Measurements from ENCODE around the gene ENPP6. TPM values are rescaled to one million over a fixed set of nuclear protein-coding genes. Genes with fewer than 3 reads are reported as not detected.

ENPP6 gene
- polyA plus RNA-seq, 1 donor from 2014 or later, result not detected

GRCh38 chr4:184216515-184216914 is 1.2 kb downstream of the ENPP6 start:
- Histone ChIP-seq H3K27ac (ENCODE audit: low read length) (no peak overlapping the region), H3K79me2 (replicated peaks; ENCODE audit: insufficient read depth, low read length) (no peaks in the 10 kb centered on the region), H3K4me3 (ENCODE audit: low read length) (no peak overlapping the region), H3K36me3 (ENCODE audit: insufficient read depth, low read length) (no peaks in the 10 kb centered on the region), H4K20me1 (ENCODE audit: insufficient read depth) (no peaks in the 10 kb centered on the region), H3K4me2 (ENCODE audit: low read length) (no peak overlapping the region), H3K27me3 (ENCODE audit: insufficient read depth, low read depth, low read length) (no peaks in the 10 kb centered on the region), H3K9me2 (ENCODE audit: insufficient read depth, low read length) (no peaks in the 10 kb centered on the region), H3K9ac (ENCODE audit: low read length) (no peak overlapping the region), H3F3A (ENCODE audit: insufficient read depth, low read length, poor library complexity, severe bottlenecking) (no peaks in the 10 kb centered on the region), H2AFZ (ENCODE audit: low read depth, low read length) (no peak overlapping the region), H3K9me3 (ENCODE audit: low read length) (no peaks in the 10 kb centered on the region)
- TF ChIP-seq TAF1 (IDR thresholded peaks at IDR 0.05; ENCODE audit: low read depth), result no peak
- TF ChIP-seq, protein P1, sequence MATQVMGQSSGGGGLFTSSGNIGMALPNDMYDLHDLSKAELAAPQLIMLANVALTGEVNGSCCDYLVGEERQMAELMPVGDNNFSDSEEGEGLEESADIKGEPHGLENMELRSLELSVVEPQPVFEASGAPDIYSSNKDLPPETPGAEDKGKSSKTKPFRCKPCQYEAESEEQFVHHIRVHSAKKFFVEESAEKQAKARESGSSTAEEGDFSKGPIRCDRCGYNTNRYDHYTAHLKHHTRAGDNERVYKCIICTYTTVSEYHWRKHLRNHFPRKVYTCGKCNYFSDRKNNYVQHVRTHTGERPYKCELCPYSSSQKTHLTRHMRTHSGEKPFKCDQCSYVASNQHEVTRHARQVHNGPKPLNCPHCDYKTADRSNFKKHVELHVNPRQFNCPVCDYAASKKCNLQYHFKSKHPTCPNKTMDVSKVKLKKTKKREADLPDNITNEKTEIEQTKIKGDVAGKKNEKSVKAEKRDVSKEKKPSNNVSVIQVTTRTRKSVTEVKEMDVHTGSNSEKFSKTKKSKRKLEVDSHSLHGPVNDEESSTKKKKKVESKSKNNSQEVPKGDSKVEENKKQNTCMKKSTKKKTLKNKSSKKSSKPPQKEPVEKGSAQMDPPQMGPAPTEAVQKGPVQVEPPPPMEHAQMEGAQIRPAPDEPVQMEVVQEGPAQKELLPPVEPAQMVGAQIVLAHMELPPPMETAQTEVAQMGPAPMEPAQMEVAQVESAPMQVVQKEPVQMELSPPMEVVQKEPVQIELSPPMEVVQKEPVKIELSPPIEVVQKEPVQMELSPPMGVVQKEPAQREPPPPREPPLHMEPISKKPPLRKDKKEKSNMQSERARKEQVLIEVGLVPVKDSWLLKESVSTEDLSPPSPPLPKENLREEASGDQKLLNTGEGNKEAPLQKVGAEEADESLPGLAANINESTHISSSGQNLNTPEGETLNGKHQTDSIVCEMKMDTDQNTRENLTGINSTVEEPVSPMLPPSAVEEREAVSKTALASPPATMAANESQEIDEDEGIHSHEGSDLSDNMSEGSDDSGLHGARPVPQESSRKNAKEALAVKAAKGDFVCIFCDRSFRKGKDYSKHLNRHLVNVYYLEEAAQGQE (IDR thresholded peaks at IDR 0.05; ENCODE audit: borderline replicate concordance), result no peak
- no peak for TF ChIP-seq SMC3 (conservative IDR thresholded peaks at IDR 0.05; ENCODE audit: poor library complexity)
- no peak for TF ChIP-seq EZH2 (IDR thresholded peaks at IDR 0.05; ENCODE audit: borderline replicate concordance, insufficient read depth, low read length, poor library complexity, severe bottlenecking)
- no peak for TF ChIP-seq RAD21 (conservative IDR thresholded peaks at IDR 0.05)
- no peak for TF ChIP-seq MXI1 (conservative IDR thresholded peaks at IDR 0.05; ENCODE audit: poor library complexity, severe bottlenecking)
- no peak for TF ChIP-seq POLR2AphosphoS5 (IDR thresholded peaks at IDR 0.05)
- no peak for TF ChIP-seq CTCF (IDR thresholded peaks at IDR 0.05; ENCODE audit: poor library complexity, severe bottlenecking)
- no peak for TF ChIP-seq EP300 (conservative IDR thresholded peaks at IDR 0.05; ENCODE audit: poor library complexity, severe bottlenecking)

DNA sequence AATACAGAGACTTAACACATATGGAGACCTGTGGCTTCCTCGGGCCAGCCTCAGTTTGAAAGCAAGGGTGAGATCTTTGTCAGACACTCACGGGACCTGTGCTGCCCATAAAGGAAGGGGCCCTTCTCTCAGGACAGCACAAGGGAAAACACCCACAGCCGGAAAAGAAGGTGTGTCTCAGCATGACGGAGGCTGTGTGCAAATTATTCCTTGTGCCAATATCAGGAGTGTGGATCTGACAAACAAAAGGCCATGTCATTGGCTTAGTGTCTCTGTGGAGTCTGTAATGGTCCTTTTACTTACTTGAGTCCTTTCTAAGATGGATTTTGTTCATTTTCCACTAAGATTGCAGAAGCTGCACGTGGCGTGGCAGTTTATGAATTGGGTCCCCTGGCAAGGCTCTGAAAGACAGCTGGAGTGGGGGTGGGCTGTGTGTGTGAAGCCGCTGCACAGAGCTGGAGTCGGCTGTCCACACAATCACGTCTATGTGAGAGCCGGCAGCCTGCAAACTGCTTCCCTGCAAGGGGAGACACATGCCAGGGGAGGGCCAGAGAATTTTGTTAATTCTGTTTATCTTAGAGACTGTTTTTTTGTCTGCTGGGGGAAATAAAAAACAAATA is 1.9 kb downstream of the ENPP6 start:
- H4K20me1 ChIP-seq (ENCODE audit: insufficient read depth), result no peaks in the 10 kb centered on the region
- H3K9me3 ChIP-seq (ENCODE audit: low read length), result no peaks in the 10 kb centered on the region
- H3K4me3 ChIP-seq (ENCODE audit: low read length), result no peak overlapping the region
- no peaks in the 10 kb centered on the region for H3K9me2 ChIP-seq (ENCODE audit: insufficient read depth, low read length)
- no peaks in the 10 kb centered on the region for H3F3A ChIP-seq (ENCODE audit: insufficient read depth, low read length, poor library complexity, severe bottlenecking)
- no peak overlapping the region for H3K9ac ChIP-seq (ENCODE audit: low read length)
- H3K79me2 ChIP-seq (replicated peaks; ENCODE audit: insufficient read depth, low read length), result no peaks in the 10 kb centered on the region
- no peak overlapping the region for H3K4me2 ChIP-seq (ENCODE audit: low read length)
- no peak overlapping the region for H2AFZ ChIP-seq (ENCODE audit: low read depth, low read length)
- TF ChIP-seq POLR2AphosphoS5 (IDR thresholded peaks at IDR 0.05), result no peak
- TF ChIP-seq, protein P1 (IDR thresholded peaks at IDR 0.05; ENCODE audit: borderline replicate concordance), result no peak
- no peak for TF ChIP-seq CTCF (IDR thresholded peaks at IDR 0.05; ENCODE audit: poor library complexity, severe bottlenecking)
- no peak for TF ChIP-seq EZH2 (IDR thresholded peaks at IDR 0.05; ENCODE audit: borderline replicate concordance, insufficient read depth, low read length, poor library complexity, severe bottlenecking)
- no peak for TF ChIP-seq TAF1 (IDR thresholded peaks at IDR 0.05; ENCODE audit: low read depth)
- TF ChIP-seq EP300 (conservative IDR thresholded peaks at IDR 0.05; ENCODE audit: poor library complexity, severe bottlenecking), result no peak
- TF ChIP-seq SMC3 (conservative IDR thresholded peaks at IDR 0.05; ENCODE audit: poor library complexity), result no peak
- TF ChIP-seq RAD21 (conservative IDR thresholded peaks at IDR 0.05), result no peak
- TF ChIP-seq MXI1 (conservative IDR thresholded peaks at IDR 0.05; ENCODE audit: poor library complexity, severe bottlenecking), result no peak
- H3K27ac ChIP-seq (ENCODE audit: low read length), result no peak overlapping the region
- H3K27me3 ChIP-seq (ENCODE audit: insufficient read depth, low read depth, low read length), result no peaks in the 10 kb centered on the region
- no peaks in the 10 kb centered on the region for H3K36me3 ChIP-seq (ENCODE audit: insufficient read depth, low read length)

Measured in neural cell (in vitro differentiated cells).